HCT116 (cell line): ENCODE data around the gene TMEM109. TPM values are rescaled to one million over a fixed set of nuclear protein-coding genes. Genes with fewer than 3 reads are reported as not detected.

Experiments used
- ATAC-seq: fragments of 200-7000 bp; cut with Tn5 transposase; 2 replicates; pipeline ENCODE4 v1.9.1; 2020; ENCODE audit warnings: mild to moderate bottlenecking, moderate library complexity
- BruUV-seq: library from RNA; stranded (reverse); fragments of 400-500 nt; replicated peaks from 2 replicates; lab custom pipeline; 2021; lab: Mats Ljungman, UMichigan
- CTCF ChIA-PET: fragments of 300-600 bp; sonication (Branson Sonifier 250); formaldehyde crosslinking; loops from one replicate; lab custom pipeline; 2021; ENCODE audit warnings: antibody characterized with exemption; lab: Charles Lee
- POLR2A ChIA-PET: fragments of 300-600, 350-600 bp; sonication (Branson Sonifier 250); formaldehyde crosslinking; loops from one replicate; lab custom pipeline; 2021; ENCODE audit warnings: antibody characterized with exemption; lab: Charles Lee
- RAD21 ChIA-PET, 2 experiments: fragments of 300-600 bp; sonication (Branson Sonifier 250); formaldehyde crosslinking; loops; one replicate each; lab custom pipeline; 2023; ENCODE audit warnings: low total read pairs in 2 of 2; ENCODE audit not compliant: uncharacterized antibody in 2 of 2, unreplicated experiment in 2 of 2, low non-redundant PET in 1 of 2; lab: Charles Lee
- DNase-seq: peaks from one replicate; pipeline ENCODE4 v3.0.0-alpha.2; 2010; ENCODE audit warnings: low read depth, low spot score
- H2AFZ ChIP-seq: fragments of 200-600 bp; shearing (Covaris generic), sonication (generic); 2 replicates; pipeline ENCODE4 v1.6.1; 2017; ENCODE audit warnings: low read depth, mixed run types, mixed read lengths, antibody characterized with exemption, low read length; ENCODE audit not compliant: poor library complexity, severe bottlenecking
- H3K27ac ChIP-seq: 2 replicates; pipeline ENCODE4 v1.5.1; 2012; ENCODE audit warnings: low read depth, low read length
- H3K27me3 ChIP-seq: fragments of 200-600 bp; sonication (generic); 2 replicates; pipeline ENCODE4 v1.6.1; 2016; ENCODE audit warnings: mixed run types, low read length, mixed read lengths; ENCODE audit not compliant: insufficient read depth
- H3K36me3 ChIP-seq, 2 experiments: fragments of 200-500 bp in 1 of 2; fragments of 200-600 bp in 1 of 2; sonication (Bioruptor generic) in 1 of 2; sonication (generic) in 1 of 2; 2 replicates each; pipeline versions ENCODE4 v1.5.1 to v1.6.1; 2014 to 2016; ENCODE audit warnings: low read length in 2 of 2, inconsistent platforms in 1 of 2, mixed read lengths in 1 of 2, mixed run types in 1 of 2; ENCODE audit not compliant: insufficient read depth in 2 of 2, control insufficient read depth in 1 of 2
- H3K4me1 ChIP-seq, 2 experiments: fragments of 200-600 bp in 1 of 2; sonication (generic) in 1 of 2; 2 replicates each; pipeline versions ENCODE4 v1.5.1 to v1.6.1; 2012 to 2017; ENCODE audit warnings: low read length in 2 of 2, inconsistent platforms in 1 of 2, mild to moderate bottlenecking in 1 of 2, mixed read lengths in 1 of 2, mixed run types in 1 of 2, moderate library complexity in 1 of 2; ENCODE audit not compliant: insufficient read depth in 2 of 2, control insufficient read depth in 1 of 2
- H3K4me2 ChIP-seq: fragments of 200-600 bp; sonication (generic); 2 replicates; pipeline ENCODE4 v1.6.1; 2017; ENCODE audit warnings: mixed run types, low read length, mixed read lengths
- H3K4me3 ChIP-seq, 2 experiments: fragments of 200-600 bp in 1 of 2; sonication (generic) in 1 of 2; replicated peaks in 1 of 2; 2 replicates each; pipeline ENCODE4 v1.5.1; 2011 to 2016; ENCODE audit warnings: low read length in 2 of 2, control low read depth in 1 of 2, low read depth in 1 of 2, mild to moderate bottlenecking in 1 of 2, mixed read lengths in 1 of 2, mixed run types in 1 of 2
- H3K79me2 ChIP-seq: fragments of 200-600 bp; sonication (generic); 2 replicates; pipeline ENCODE4 v1.6.1; 2017; ENCODE audit warnings: mild to moderate bottlenecking, mixed run types, low read length, moderate library complexity, mixed read lengths; ENCODE audit not compliant: insufficient read depth
- H3K9ac ChIP-seq: fragments of 200-600 bp; sonication (generic); 2 replicates; pipeline ENCODE4 v1.6.1; 2016; ENCODE audit warnings: low read length, mixed read lengths
- H3K9me2 ChIP-seq: fragments of 200-600 bp; sonication (generic), shearing (Covaris generic); 2 replicates; pipeline ENCODE4 v1.6.1; 2017; ENCODE audit warnings: mixed run types, mild to moderate bottlenecking, moderate library complexity; ENCODE audit not compliant: insufficient read depth
- H3K9me3 ChIP-seq, 2 experiments: fragments of 200-500 bp in 1 of 2; fragments of 200-600 bp in 1 of 2; sonication (Bioruptor generic) in 1 of 2; sonication (generic) in 1 of 2; 2 replicates each; pipeline ENCODE4 v1.6.1; 2014 to 2017; ENCODE audit warnings: low read length in 2 of 2, mixed read lengths in 2 of 2, inconsistent platforms in 1 of 2, low read depth in 1 of 2, mild to moderate bottlenecking in 1 of 2, mixed run types in 1 of 2, moderate library complexity in 1 of 2; ENCODE audit not compliant: control insufficient read depth in 1 of 2, insufficient read depth in 1 of 2
- H4K20me1 ChIP-seq: fragments of 200-600 bp; sonication (generic), shearing (Covaris generic); 2 replicates; pipeline ENCODE4 v1.6.1; 2017; ENCODE audit warnings: mixed run types, mild to moderate bottlenecking, moderate library complexity; ENCODE audit not compliant: insufficient read depth
- ATF3 ChIP-seq: IDR thresholded peaks from 2 replicates; pipeline ENCODE4 v1.6.1; 2012
- CBX3 ChIP-seq: IDR thresholded peaks from 2 replicates; pipeline ENCODE4 v1.6.1; 2012; ENCODE audit warnings: low read depth
- CEBPB ChIP-seq: IDR thresholded peaks from 2 replicates; pipeline ENCODE4 v1.6.1; 2012; ENCODE audit warnings: low read depth
- CTCF ChIP-seq, 3 experiments: fragments of 200-600 bp in 1 of 3; sonication (generic) in 1 of 3; IDR thresholded peaks in 2 of 3; conservative IDR thresholded peaks in 1 of 3; 2 replicates each; pipeline ENCODE4 v1.5.1; 2012 to 2017; ENCODE audit warnings: low read depth in 2 of 3, low read length in 2 of 3, antibody characterized with exemption in 1 of 3, borderline replicate concordance in 1 of 3, control low read depth in 1 of 3, mild to moderate bottlenecking in 1 of 3, mixed read lengths in 1 of 3, mixed run types in 1 of 3, moderate library complexity in 1 of 3; ENCODE audit not compliant: insufficient read depth in 1 of 3
- EGR1 ChIP-seq: IDR thresholded peaks from 2 replicates; pipeline ENCODE4 v1.6.1; 2012; ENCODE audit warnings: low read depth
- ELF1 ChIP-seq: IDR thresholded peaks from 2 replicates; pipeline ENCODE4 v1.6.1; 2012; ENCODE audit warnings: low read depth, borderline replicate concordance
- EZH2 ChIP-seq: fragments of 200-600 bp; sonication (generic); IDR thresholded peaks from 2 replicates; pipeline ENCODE4 v1.6.1; 2017; ENCODE audit warnings: antibody characterized with exemption, mixed run types
- EZH2phosphoT487 ChIP-seq: fragments of 200-600 bp; IDR thresholded peaks from 2 replicates; pipeline ENCODE4 v1.6.1; 2018; ENCODE audit warnings: antibody characterized with exemption, borderline replicate concordance
- JUND ChIP-seq: IDR thresholded peaks from 2 replicates; pipeline ENCODE4 v1.6.1; 2012
- POLR2AphosphoS5 ChIP-seq: IDR thresholded peaks from 2 replicates; pipeline ENCODE4 v1.6.1; 2011; ENCODE audit warnings: mild to moderate bottlenecking, low read depth, low read length, moderate library complexity
- RAD21 ChIP-seq: IDR thresholded peaks from 2 replicates; pipeline ENCODE4 v1.6.1; 2012; ENCODE audit warnings: low read depth, mild to moderate bottlenecking
- SIN3A ChIP-seq: IDR thresholded peaks from 2 replicates; pipeline ENCODE4 v1.6.1; 2012; ENCODE audit warnings: low read depth
- SP1 ChIP-seq: IDR thresholded peaks from 2 replicates; pipeline ENCODE4 v1.6.1; 2012; ENCODE audit warnings: low read depth
- TCF7L2 ChIP-seq: IDR thresholded peaks from 2 replicates; pipeline ENCODE4 v1.7.0; 2011; ENCODE audit warnings: borderline replicate concordance, inconsistent platforms; ENCODE audit not compliant: insufficient read depth, insufficient read length; ENCODE audit errors: extremely low read depth
- ZFX ChIP-seq: fragments of 450-650 bp; IDR thresholded peaks from 2 replicates; pipeline ENCODE4 v1.6.1; 2017
- ZNF274 ChIP-seq: fragments of 200-500 bp; sonication (Bioruptor generic); IDR thresholded peaks from 2 replicates; pipeline ENCODE4 v1.6.1; 2014; ENCODE audit warnings: mild to moderate bottlenecking, low read depth, low read length, inconsistent platforms
- intact Hi-C: fragments of 100-400 bp; cut with micrococcal nuclease; formaldehyde crosslinking; loops from 2 replicates; pipeline ENCODE4 v1.10.0; 2022
- total RNA-seq: library from RNA; stranded (reverse); gene quantifications from one replicate; pipeline ENCODE4 v1.2.1, GENCODE V29; 2021; ENCODE audit not compliant: unreplicated experiment
- TF ChIP-seq, protein P1 (sequence below): IDR thresholded peaks from 2 replicates; pipeline ENCODE4 v1.6.1; 2012

The TMEM109 gene
- total RNA-seq, 1 experiment from 2014 or later, result 44.4 TPM

DNA sequence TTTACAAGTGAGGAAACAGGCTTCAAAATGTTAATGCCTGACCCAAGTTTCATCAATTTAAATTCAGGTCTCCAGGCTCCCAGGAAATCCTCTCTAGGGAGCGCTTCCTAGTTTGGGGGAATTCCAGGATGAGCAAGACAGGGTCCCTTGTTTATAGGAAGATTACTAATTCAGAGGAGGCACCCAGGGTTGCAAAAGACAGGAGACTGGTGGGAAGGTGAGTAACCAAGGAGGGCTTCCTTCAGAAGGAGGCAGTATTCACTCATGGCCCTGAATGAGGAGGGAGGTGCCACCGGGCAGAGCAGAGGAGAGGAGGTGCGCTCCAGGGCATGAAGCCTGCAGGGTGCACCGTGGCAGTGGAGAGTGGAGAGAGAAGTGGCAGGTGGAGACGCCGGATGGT lies 11.9 kb downstream of the TMEM109 start (continued):
- TF ChIP-seq ATF3, result no peak
- no peak for TF ChIP-seq CEBPB
- TF ChIP-seq POLR2AphosphoS5, result no peak

DNA sequence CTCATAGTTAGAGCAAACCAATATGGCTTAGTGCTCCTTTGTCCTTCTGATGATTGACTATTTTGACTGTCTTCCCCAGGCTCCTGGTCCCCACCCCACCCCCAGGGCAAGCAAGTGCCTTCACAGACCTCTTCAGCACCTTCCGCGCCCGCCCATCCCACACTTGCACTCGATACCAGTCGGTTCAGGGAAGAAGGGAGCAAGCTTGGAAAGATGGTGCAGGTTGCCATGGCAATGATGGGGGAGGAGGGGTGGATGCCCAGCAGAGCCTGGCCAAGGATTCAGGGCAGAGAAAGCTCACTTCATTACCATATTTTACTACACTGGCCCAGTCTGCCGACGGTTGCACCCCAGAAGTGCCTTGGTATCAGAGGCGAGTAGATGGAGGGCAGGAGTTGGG lies 12.5 kb downstream of the TMEM109 start:
- Histone ChIP-seq H3K27ac (no peak overlapping the region), H3K4me1 (peaks cover 18 to 26% of the 10 kb centered on the region in 2 experiments), H2AFZ (no peak overlapping the region), H3K4me2 (no peak overlapping the region), H3K9ac (no peak overlapping the region), H3K4me3 (no peak overlapping the region), H3K9me3 (no peaks in the 10 kb centered on the region), H4K20me1 (no peaks in the 10 kb centered on the region), H3K79me2 (no peaks in the 10 kb centered on the region; the same call in 1 of the 2 replicates), H3K9me2 (no peaks in the 10 kb centered on the region), H3K36me3 (peaks cover 19 to 20% of the 10 kb centered on the region in 2 experiments; a peak in 3 of 4 replicates), H3K27me3 (no peaks in the 10 kb centered on the region)
- ChIA-PET RAD21 (no interaction called here), POLR2A (no interaction called here), CTCF (no interaction called here)
- TF ChIP-seq SIN3A, result no peak
- no peak for TF ChIP-seq ELF1
- TF ChIP-seq POLR2AphosphoS5, result no peak
- TF ChIP-seq JUND, result no peak
- TF ChIP-seq CTCF (IDR thresholded peaks at IDR 0.05 in 2 of 3, conservative IDR thresholded peaks at IDR 0.05 in 1 of 3; ENCODE audit: borderline replicate concordance in 1 of 3, insufficient read depth in 1 of 3, low read depth in 2 of 3, low read length in 2 of 3), result no peak
- TF ChIP-seq EGR1, result no peak
- TF ChIP-seq CBX3, result no peak
- no peak for TF ChIP-seq ZFX
- TF ChIP-seq RAD21, result no peak
- TF ChIP-seq ZNF274, result no peak
- no peak for TF ChIP-seq EZH2
- no peak for TF ChIP-seq SP1
- no peak for TF ChIP-seq ATF3
- no peak for TF ChIP-seq TCF7L2
- TF ChIP-seq EZH2phosphoT487, result no peak
- TF ChIP-seq, protein P1, sequence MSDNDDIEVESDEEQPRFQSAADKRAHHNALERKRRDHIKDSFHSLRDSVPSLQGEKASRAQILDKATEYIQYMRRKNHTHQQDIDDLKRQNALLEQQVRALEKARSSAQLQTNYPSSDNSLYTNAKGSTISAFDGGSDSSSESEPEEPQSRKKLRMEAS, result no peak
- no peak for DNase-seq
- BruUV-seq, result no TSS peak
- ATAC-seq, result no peak
- intact Hi-C loops, result no loop called here
